Trophoblast cell (in vitro differentiated cells and primary cell): ENCODE data around the gene DLX1.
A peak's percentile ranks its signal among the peaks of the same experiment; 100 is the strongest.

Experiments used
- DNase-seq, 2 donors: peaks; one replicate each; pipeline ENCODE4 v3.0.0-alpha.2; 2016
- H2AFZ ChIP-seq: 2 replicates; pipeline ENCODE4 v1.6.1; 2013; ENCODE audit warnings: low read length, moderate library complexity, mild to moderate bottlenecking; ENCODE audit not compliant: insufficient read depth, poor library complexity
- H2AK5ac ChIP-seq: 2 replicates; pipeline ENCODE4 v1.6.1; 2013; ENCODE audit warnings: mild to moderate bottlenecking, low read length
- H2BK120ac ChIP-seq: 2 replicates; pipeline ENCODE4 v1.6.1; 2013; ENCODE audit warnings: low read length, mild to moderate bottlenecking, moderate library complexity; ENCODE audit not compliant: insufficient read depth, poor library complexity
- H2BK12ac ChIP-seq: 2 replicates; pipeline ENCODE4 v1.6.1; 2013; ENCODE audit warnings: mild to moderate bottlenecking, low read length, moderate library complexity
- H2BK5ac ChIP-seq: 2 replicates; pipeline ENCODE4 v1.6.1; 2013; ENCODE audit warnings: low read length, low read depth, moderate library complexity, mild to moderate bottlenecking; ENCODE audit not compliant: poor library complexity
- H3K14ac ChIP-seq: 2 replicates; pipeline ENCODE4 v1.6.1; 2013; ENCODE audit warnings: mild to moderate bottlenecking, low read length
- H3K18ac ChIP-seq: 2 replicates; pipeline ENCODE4 v1.6.1; 2013; ENCODE audit warnings: mild to moderate bottlenecking, low read length
- H3K23ac ChIP-seq: 2 replicates; pipeline ENCODE4 v1.6.1; 2013; ENCODE audit warnings: low read length
- H3K27ac ChIP-seq: 2 replicates; pipeline ENCODE4 v1.5.1; 2013; ENCODE audit warnings: low read depth, mild to moderate bottlenecking, inconsistent platforms, low read length, moderate library complexity
- H3K27me3 ChIP-seq: 2 replicates; pipeline ENCODE4 v1.6.1; 2013; ENCODE audit warnings: inconsistent platforms, mild to moderate bottlenecking, low read length, moderate library complexity; ENCODE audit not compliant: insufficient read depth
- H3K36me3 ChIP-seq, 2 experiments: 1 replicate in 1 of 2; 2 replicates in 1 of 2; pipeline ENCODE4 v1.6.1; 2013; ENCODE audit warnings: low read length in 2 of 2, mild to moderate bottlenecking in 2 of 2, moderate library complexity in 1 of 2; ENCODE audit not compliant: insufficient read depth in 2 of 2, control insufficient read depth in 1 of 2
- H3K4ac ChIP-seq: 2 replicates; pipeline ENCODE4 v1.6.1; 2013; ENCODE audit warnings: low read depth, mild to moderate bottlenecking, low read length, moderate library complexity
- H3K4me1 ChIP-seq, 2 experiments: 1 replicate in 1 of 2; 2 replicates in 1 of 2; pipeline ENCODE4 v1.6.1; 2013; ENCODE audit warnings: low read length in 2 of 2, mild to moderate bottlenecking in 2 of 2, moderate library complexity in 1 of 2; ENCODE audit not compliant: insufficient read depth in 2 of 2, control insufficient read depth in 1 of 2
- H3K4me2 ChIP-seq: 2 replicates; pipeline ENCODE4 v1.6.1; 2013; ENCODE audit warnings: inconsistent platforms, mild to moderate bottlenecking, low read length, moderate library complexity
- H3K4me3 ChIP-seq: 2 replicates; pipeline ENCODE4 v1.5.1; 2013; ENCODE audit warnings: mild to moderate bottlenecking, low read depth, low read length, inconsistent platforms
- H3K79me1 ChIP-seq: one replicate; pipeline ENCODE4 v1.6.1; 2013; ENCODE audit warnings: low read length
- H3K79me2 ChIP-seq: 2 replicates; pipeline ENCODE4 v1.6.1; 2013; ENCODE audit warnings: low read length, mild to moderate bottlenecking; ENCODE audit not compliant: control insufficient read depth, insufficient read depth, poor library complexity
- H3K9ac ChIP-seq: 2 replicates; pipeline ENCODE4 v1.6.1; 2013; ENCODE audit warnings: mild to moderate bottlenecking, low read length
- H3K9me3 ChIP-seq: 2 replicates; pipeline ENCODE4 v1.6.1; 2013; ENCODE audit warnings: low read depth, mild to moderate bottlenecking, control low read depth, inconsistent platforms, low read length; ENCODE audit not compliant: insufficient read depth
- H4K12ac ChIP-seq: 2 replicates; pipeline ENCODE4 v1.6.1; 2013; ENCODE audit warnings: low read depth, mild to moderate bottlenecking, low read length, moderate library complexity
- H4K8ac ChIP-seq: 2 replicates; pipeline ENCODE4 v1.6.1; 2013; ENCODE audit warnings: low read depth, mild to moderate bottlenecking, low read length, moderate library complexity
- H4K91ac ChIP-seq: one replicate; pipeline ENCODE4 v1.6.1; 2013; ENCODE audit warnings: low read depth, mild to moderate bottlenecking, low read length, moderate library complexity
- WGBS: extraction: QIAGEN DNeasy Blood & Tissue Kit; methylation state at CpG from one replicate; pipeline ENCODE4 v1.1.7; 2013; ENCODE audit warnings: missing lambda C conversion rate; ENCODE audit not compliant: insufficient read length, insufficient coverage; ENCODE audit errors: extremely low coverage; 5-methylcytosine and 5-hydroxymethylcytosine counted together

The DLX1 gene

GRCh38 chr2:172116107-172116506, 30.8 kb downstream of the DLX1 start:
- Histone ChIP-seq H3K14ac (no peak overlapping the region), H4K12ac (no peak overlapping the region)
- no CpG with 5 or more reads among the region's 5 CpGs for WGBS

GRCh38 chr2:172119089-172119488, 33.8 kb downstream of the DLX1 start:
- no peaks in the 10 kb centered on the region for H3K79me2 ChIP-seq
- H2BK12ac ChIP-seq = no peak overlapping the region
- H3K4ac ChIP-seq = no peak overlapping the region
- H3K4me2 ChIP-seq = no peak overlapping the region
- no peak overlapping the region for H2BK5ac ChIP-seq
- H3K79me1 ChIP-seq = no peaks in the 10 kb centered on the region
- no peak overlapping the region for H4K91ac ChIP-seq
- no peaks in the 10 kb centered on the region for H3K27me3 ChIP-seq
- H2AK5ac ChIP-seq = no peak overlapping the region
- no peak overlapping the region for H2BK120ac ChIP-seq
- H3K23ac ChIP-seq = no peak overlapping the region
- no peak overlapping the region for H4K12ac ChIP-seq
- no peak overlapping the region for H2AFZ ChIP-seq
- no peak overlapping the region for H4K8ac ChIP-seq
- H3K14ac ChIP-seq = no peak overlapping the region
- no peaks in the 10 kb centered on the region for H3K36me3 ChIP-seq
- no peaks in the 10 kb centered on the region for H3K9me3 ChIP-seq
- H3K4me1 ChIP-seq = no peaks in the 10 kb centered on the region
- H3K27ac ChIP-seq = no peak overlapping the region
- peak in 1 of 2 donors; percentile 88 for DNase-seq
- H3K4me3 ChIP-seq = no peak overlapping the region
- no peak overlapping the region for H3K9ac ChIP-seq
- H3K18ac ChIP-seq = no peak overlapping the region

More at GRCh38 chr2:172116107-172116506, 30.8 kb downstream of the DLX1 start:
- DNase-seq = no peak
- Histone ChIP-seq H4K91ac (no peak overlapping the region), H3K23ac (no peak overlapping the region), H2AK5ac (no peak overlapping the region), H3K27me3 (no peaks in the 10 kb centered on the region), H3K4me1 (no peaks in the 10 kb centered on the region), H2BK5ac (no peak overlapping the region), H2BK120ac (no peak overlapping the region), H3K79me2 (no peaks in the 10 kb centered on the region), H3K27ac (no peak overlapping the region), H3K4me2 (no peak overlapping the region), H2AFZ (no peak overlapping the region), H3K9me3 (no peaks in the 10 kb centered on the region), H3K9ac (no peak overlapping the region), H4K8ac (no peak overlapping the region), H3K4me3 (no peak overlapping the region), H2BK12ac (no peak overlapping the region), H3K36me3 (no peaks in the 10 kb centered on the region), H3K79me1 (no peaks in the 10 kb centered on the region), H3K4ac (no peak overlapping the region), H3K18ac (no peak overlapping the region)

GRCh38 chr2:172120118-172120517, 34.8 kb downstream of the DLX1 start:
- WGBS = no CpG with 5 or more reads among the region's 2 CpGs
- H2AK5ac ChIP-seq = no peak overlapping the region
- no peaks in the 10 kb centered on the region for H3K9me3 ChIP-seq
- H2AFZ ChIP-seq = no peak overlapping the region
- H3K27ac ChIP-seq = no peak overlapping the region
- H4K8ac ChIP-seq = no peak overlapping the region
- H3K27me3 ChIP-seq = no peaks in the 10 kb centered on the region
- no peak overlapping the region for H3K4me3 ChIP-seq
- H3K36me3 ChIP-seq = no peaks in the 10 kb centered on the region
- H3K4ac ChIP-seq = no peak overlapping the region
- no peak overlapping the region for H3K23ac ChIP-seq
- H3K79me1 ChIP-seq = no peaks in the 10 kb centered on the region
- H3K14ac ChIP-seq = no peak overlapping the region
- no peak overlapping the region for H2BK5ac ChIP-seq
- no peaks in the 10 kb centered on the region for H3K79me2 ChIP-seq
- H4K12ac ChIP-seq = no peak overlapping the region
- no peak overlapping the region for H3K4me2 ChIP-seq
- DNase-seq = no peak
- H4K91ac ChIP-seq = no peak overlapping the region
- H3K9ac ChIP-seq = no peak overlapping the region
- H3K18ac ChIP-seq = no peak overlapping the region
- no peak overlapping the region for H2BK120ac ChIP-seq
- H2BK12ac ChIP-seq = no peak overlapping the region
- no peaks in the 10 kb centered on the region for H3K4me1 ChIP-seq

- Histone ChIP-seq H3K4me2 (no peak overlapping the region), H3K14ac (no peak overlapping the region), H2AFZ (no peak overlapping the region), H3K23ac (no peak overlapping the region), H3K4me1 (no peaks in the 10 kb centered on the region), H4K8ac (no peak overlapping the region), H3K9ac (no peak overlapping the region), H2BK5ac (no peak overlapping the region), H2BK12ac (no peak overlapping the region), H3K79me2 (no peaks in the 10 kb centered on the region), H2BK120ac (no peak overlapping the region), H4K91ac (no peak overlapping the region), H3K36me3 (no peaks in the 10 kb centered on the region), H3K4me3 (no peak overlapping the region), H4K12ac (no peak overlapping the region), H3K27ac (no peak overlapping the region), H3K27me3 (no peaks in the 10 kb centered on the region), H3K18ac (no peak overlapping the region), H3K4ac (no peak overlapping the region), H2AK5ac (no peak overlapping the region), H3K9me3 (no peaks in the 10 kb centered on the region), H3K79me1 (no peaks in the 10 kb centered on the region)
- DNase-seq = no peak
Observed at GRCh38 chr2:172128484-172128883, 43.2 kb downstream of the DLX1 start.

GRCh38 chr2:172129404-172129803, 44.1 kb downstream of the DLX1 start:
- no peak overlapping the region for H2AFZ ChIP-seq
- H3K4me3 ChIP-seq = no peak overlapping the region
- no peaks in the 10 kb centered on the region for H3K36me3 ChIP-seq
- H3K9me3 ChIP-seq = no peaks in the 10 kb centered on the region
- no peak overlapping the region for H3K23ac ChIP-seq
- no peak overlapping the region for H3K4me2 ChIP-seq
- no peak overlapping the region for H2BK120ac ChIP-seq
- no peaks in the 10 kb centered on the region for H3K4me1 ChIP-seq
- no peak overlapping the region for H3K18ac ChIP-seq
- no peak overlapping the region for H3K27ac ChIP-seq
- H2BK12ac ChIP-seq = no peak overlapping the region
- DNase-seq = no peak
- no peak overlapping the region for H3K9ac ChIP-seq
- H2BK5ac ChIP-seq = no peak overlapping the region
- no peak overlapping the region for H3K14ac ChIP-seq
- no peak overlapping the region for H4K8ac ChIP-seq
- H3K27me3 ChIP-seq = no peaks in the 10 kb centered on the region
- H3K4ac ChIP-seq = no peak overlapping the region
- no peak overlapping the region for H4K12ac ChIP-seq
- H3K79me1 ChIP-seq = no peaks in the 10 kb centered on the region
- no peak overlapping the region for H4K91ac ChIP-seq
- no peak overlapping the region for H2AK5ac ChIP-seq
- H3K79me2 ChIP-seq = no peaks in the 10 kb centered on the region
